Tibial nerve (tissue), 4 donors: ENCODE results near the gene ISYNA1. TPM values are rescaled to one million over a fixed set of nuclear protein-coding genes. Genes with fewer than 3 reads are reported as not detected.
A peak's percentile ranks its signal among the peaks of the same experiment; 100 is the strongest.

ENCODE experiments used
- DNase-seq, 2 donors: peaks; one replicate each; pipeline ENCODE4 v3.0.0-alpha.2; 2019; ENCODE audit warnings: low spot score in 2 of 2
- H3K27ac ChIP-seq, 4 donors: fragments of 200-600 bp; sonication (generic) in 3 of 4; one replicate each; pipeline ENCODE4 v1.5.1; 2017 to 2019; ENCODE audit warnings: mild to moderate bottlenecking in 1 of 4
- H3K27me3 ChIP-seq, 2 donors: fragments of 200-600 bp; sonication (generic) in 1 of 2; one replicate each; pipeline versions ENCODE4 v1.5.1 to v1.6.0; 2017 to 2019
- H3K36me3 ChIP-seq, 3 donors: fragments of 200-600 bp; sonication (generic); one replicate each; pipeline ENCODE4 v1.5.1; 2018 to 2019
- H3K4me1 ChIP-seq, 4 donors: fragments of 200-600 bp; sonication (generic) in 3 of 4; one replicate each; pipeline ENCODE4 v1.5.1; 2017 to 2019
- H3K4me3 ChIP-seq, 4 donors: fragments of 200-600 bp; sonication (generic) in 3 of 4; one replicate each; pipeline ENCODE4 v1.5.1; 2017 to 2019; ENCODE audit warnings: mild to moderate bottlenecking in 1 of 4, moderate library complexity in 1 of 4
- H3K9me3 ChIP-seq, 4 donors: fragments of 200-600 bp; sonication (generic) in 3 of 4; one replicate each; pipeline ENCODE4 v1.5.1; 2017 to 2019
- EP300 ChIP-seq, 2 donors: sonication (generic); formaldehyde crosslinking; IDR thresholded peaks; one replicate each; pipeline ENCODE4 v1.6.1; 2017; ENCODE audit warnings: antibody characterized with exemption in 2 of 2, mild to moderate bottlenecking in 1 of 2
- POLR2A ChIP-seq, 2 donors: fragments of 450-650 bp; IDR thresholded peaks; one replicate each; pipeline ENCODE4 v1.6.1; 2017; ENCODE audit warnings: antibody characterized with exemption in 2 of 2, mild to moderate bottlenecking in 2 of 2, moderate library complexity in 2 of 2
- WGBS, 2 donors: methylation state at CpG; one replicate each; pipeline ENCODE4 v1.1.5; 2018; 5-methylcytosine and 5-hydroxymethylcytosine counted together
- total RNA-seq, 4 donors: library from RNA; depleted of rRNA; stranded (reverse); fragments of >200 nt; gene quantifications; one replicate each; pipeline ENCODE4 v1.1.0, GENCODE V29; 2016
- TF ChIP-seq, protein P1 (sequence below), 5 experiments: fragments of 200-600 bp in 3 of 5; fragments of 450-650 bp in 2 of 5; sonication (generic) in 3 of 5; IDR thresholded peaks; one replicate each; pipeline ENCODE4 v1.5.1; 2016 to 2019; ENCODE audit warnings: antibody characterized with exemption in 5 of 5, mild to moderate bottlenecking in 3 of 5, moderate library complexity in 2 of 5

The ISYNA1 gene
- total RNA-seq, 4 donors from 2014 or later, result 43.5 to 82.2 (median 52.4) TPM

DNA sequence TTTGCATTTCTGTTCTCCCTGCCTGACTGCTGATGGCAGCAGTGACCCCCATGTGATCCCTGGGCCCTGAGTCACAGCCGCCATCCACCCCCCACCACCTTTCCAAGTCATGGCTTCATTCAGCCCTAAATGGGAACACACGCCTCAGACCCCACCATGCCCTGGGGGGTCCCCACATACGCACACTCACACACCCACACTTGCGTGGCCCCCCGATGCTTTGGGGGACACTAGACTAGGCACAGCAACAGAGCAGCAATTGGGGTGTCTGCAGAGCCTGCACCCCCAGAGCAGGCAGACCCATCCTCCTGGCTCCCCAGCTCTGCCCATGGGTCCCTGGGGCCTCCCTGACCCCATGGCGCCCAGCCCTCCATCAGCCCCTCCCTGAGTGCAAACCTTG, 5.5 kb upstream of the ISYNA1 start:
- Histone ChIP-seq H3K4me1 (peaks cover 0 to 33% (median 5%) of the 10 kb centered on the region in 4 donors), H3K27ac (peak overlapping the region in 3 of 4 donors; percentile 38 to 62 (median 53)), H3K4me3 (no peak overlapping the region), H3K27me3 (no peaks in the 10 kb centered on the region), H3K36me3 (peaks cover 0 to 49% (median 25%) of the 10 kb centered on the region in 3 donors), H3K9me3 (no peaks in the 10 kb centered on the region)
- no peak for TF ChIP-seq EP300 (IDR thresholded peaks at IDR 0.05)
- 77 to 82% methylated on average over 6 of the region's 6 CpGs for WGBS, 2 donors
- DNase-seq, result no peak

DNA sequence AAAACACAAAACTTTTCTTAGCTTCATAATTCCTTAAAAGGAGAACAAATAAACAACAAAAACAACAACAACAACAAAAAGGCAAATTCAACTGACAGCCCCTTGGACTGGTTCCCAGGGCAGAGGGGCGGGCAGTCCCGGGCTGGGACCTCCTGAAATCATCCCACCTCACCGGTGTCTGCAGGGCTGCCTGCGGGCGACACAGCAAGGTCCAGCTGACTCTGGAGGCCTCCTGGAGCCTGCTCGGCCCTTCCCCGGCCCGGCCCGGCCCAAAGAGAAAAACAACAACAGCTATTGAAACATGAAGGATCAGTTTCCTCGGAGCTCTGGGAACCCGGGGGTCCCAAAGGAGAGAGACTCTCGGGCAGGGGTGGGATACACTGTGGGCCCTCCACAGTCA, 5.0 kb upstream of the ISYNA1 start:
- WGBS, 2 donors, result 29 to 35% methylated on average over 12 of the region's 12 CpGs
- no peak overlapping the region for H3K4me3 ChIP-seq
- H3K9me3 ChIP-seq, result no peaks in the 10 kb centered on the region
- no peak for DNase-seq
- H3K4me1 ChIP-seq, result peaks cover 0 to 38% (median 7%) of the 10 kb centered on the region in 4 donors
- peak overlapping the region in 3 of 4 donors; percentile 38 to 62 (median 53) for H3K27ac ChIP-seq
- no peaks in the 10 kb centered on the region for H3K27me3 ChIP-seq
- TF ChIP-seq EP300 (IDR thresholded peaks at IDR 0.05) (no peak), POLR2A (IDR thresholded peaks at IDR 0.05) (no peak)
- TF ChIP-seq, protein P1, sequence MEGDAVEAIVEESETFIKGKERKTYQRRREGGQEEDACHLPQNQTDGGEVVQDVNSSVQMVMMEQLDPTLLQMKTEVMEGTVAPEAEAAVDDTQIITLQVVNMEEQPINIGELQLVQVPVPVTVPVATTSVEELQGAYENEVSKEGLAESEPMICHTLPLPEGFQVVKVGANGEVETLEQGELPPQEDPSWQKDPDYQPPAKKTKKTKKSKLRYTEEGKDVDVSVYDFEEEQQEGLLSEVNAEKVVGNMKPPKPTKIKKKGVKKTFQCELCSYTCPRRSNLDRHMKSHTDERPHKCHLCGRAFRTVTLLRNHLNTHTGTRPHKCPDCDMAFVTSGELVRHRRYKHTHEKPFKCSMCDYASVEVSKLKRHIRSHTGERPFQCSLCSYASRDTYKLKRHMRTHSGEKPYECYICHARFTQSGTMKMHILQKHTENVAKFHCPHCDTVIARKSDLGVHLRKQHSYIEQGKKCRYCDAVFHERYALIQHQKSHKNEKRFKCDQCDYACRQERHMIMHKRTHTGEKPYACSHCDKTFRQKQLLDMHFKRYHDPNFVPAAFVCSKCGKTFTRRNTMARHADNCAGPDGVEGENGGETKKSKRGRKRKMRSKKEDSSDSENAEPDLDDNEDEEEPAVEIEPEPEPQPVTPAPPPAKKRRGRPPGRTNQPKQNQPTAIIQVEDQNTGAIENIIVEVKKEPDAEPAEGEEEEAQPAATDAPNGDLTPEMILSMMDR (IDR thresholded peaks at IDR 0.05), result no peak
- H3K36me3 ChIP-seq, result peaks cover 0 to 45% (median 23%) of the 10 kb centered on the region in 3 donors

DNA sequence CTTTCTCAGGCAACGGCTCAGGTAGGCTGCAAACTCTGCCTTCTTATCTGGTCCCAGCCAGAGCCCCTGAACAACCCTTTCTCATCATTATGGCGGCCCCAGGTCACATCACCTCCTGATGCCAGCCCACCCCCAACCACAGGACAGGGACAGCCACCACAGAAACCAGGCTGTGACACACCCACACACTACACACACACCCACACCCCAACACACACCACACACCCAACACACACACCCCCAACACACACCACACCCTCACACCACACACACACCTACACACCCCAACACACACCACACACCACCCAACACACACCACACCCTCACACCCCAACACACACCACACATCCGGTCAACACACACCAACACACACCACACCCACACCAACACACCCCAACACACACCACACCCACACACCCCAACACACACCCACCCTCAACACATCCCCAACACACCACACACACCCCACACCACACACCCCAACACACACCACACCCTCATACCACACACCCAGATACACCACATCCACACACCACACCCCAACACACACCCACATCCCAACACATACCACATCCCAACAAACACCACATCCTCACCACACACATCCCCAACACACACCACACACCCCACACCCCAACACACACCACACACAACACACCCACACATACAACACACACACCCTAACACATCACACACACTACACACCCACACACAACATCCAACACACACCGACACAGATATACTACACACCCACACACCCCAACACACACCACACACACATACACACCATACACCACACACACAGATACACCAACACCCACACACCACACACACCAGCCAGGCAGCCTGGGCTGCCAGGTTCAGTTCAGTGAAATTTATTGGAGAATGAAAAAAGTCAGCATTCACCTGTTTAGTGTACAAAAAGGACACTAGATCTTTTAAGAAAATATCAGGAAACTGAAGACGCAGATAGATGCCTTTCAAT, 4.2 kb upstream of the ISYNA1 start:
- H3K9me3 ChIP-seq, result no peaks in the 10 kb centered on the region
- peak overlapping the region in 3 of 4 donors; percentile 38 to 62 (median 53) for H3K27ac ChIP-seq
- no peak overlapping the region for H3K4me3 ChIP-seq
- DNase-seq, result no peak
- peaks cover 0 to 40% (median 23%) of the 10 kb centered on the region in 3 donors for H3K36me3 ChIP-seq
- peaks cover 0 to 45% (median 12%) of the 10 kb centered on the region in 4 donors for H3K4me1 ChIP-seq
- no peaks in the 10 kb centered on the region for H3K27me3 ChIP-seq
- TF ChIP-seq, protein P1 (IDR thresholded peaks at IDR 0.05), result no peak
- no peak for TF ChIP-seq EP300 (IDR thresholded peaks at IDR 0.05)
- TF ChIP-seq POLR2A (IDR thresholded peaks at IDR 0.05), result no peak
- 60 to 71% methylated on average over 5 of the region's 5 CpGs for WGBS, 2 donors

DNA sequence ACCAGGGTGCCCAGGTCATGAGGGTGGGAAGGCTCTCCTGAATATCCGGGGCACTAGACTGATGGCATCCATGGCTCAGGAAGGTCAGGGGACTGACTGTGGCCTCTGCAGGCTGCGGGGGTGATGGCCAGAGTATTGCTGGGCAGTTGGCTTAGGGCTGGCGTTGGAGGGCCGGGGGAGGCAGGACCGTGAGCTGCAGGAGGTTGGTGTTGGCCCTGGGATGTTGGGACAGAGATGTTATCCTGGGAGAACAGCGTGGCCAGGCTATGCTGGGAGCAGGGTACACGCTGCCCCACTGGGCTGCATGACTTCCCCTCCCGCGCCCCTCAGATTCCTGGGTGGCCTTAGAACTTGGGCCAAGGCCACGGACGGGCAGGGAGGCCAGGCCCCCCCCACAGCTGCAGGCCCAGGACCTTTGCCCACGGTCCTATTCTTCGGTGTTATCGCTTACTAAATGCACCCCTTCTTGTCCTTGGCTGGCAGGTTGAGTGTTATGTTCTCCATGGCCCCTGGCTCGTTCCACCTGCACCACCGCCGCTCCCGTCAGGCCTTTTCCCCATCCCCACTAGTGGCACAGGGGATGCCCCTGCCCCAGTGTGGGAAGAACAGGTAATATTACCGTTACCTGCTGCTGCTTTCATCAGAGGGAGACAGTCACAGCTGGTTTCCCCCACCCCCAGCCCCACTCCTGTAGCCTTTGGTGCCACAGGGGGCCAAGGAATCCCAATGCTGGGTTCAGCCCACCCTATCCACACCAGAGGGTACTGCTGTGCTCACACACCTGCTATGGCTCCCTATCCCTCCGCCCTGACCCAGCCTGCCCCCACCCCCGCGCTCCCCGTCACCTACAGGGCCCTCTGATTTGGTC, 3.2 kb upstream of the ISYNA1 start:
- DNase-seq, result no peak
- Histone ChIP-seq H3K4me1 (peaks cover 0 to 49% (median 19%) of the 10 kb centered on the region in 4 donors), H3K4me3 (no peak overlapping the region), H3K27me3 (no peaks in the 10 kb centered on the region), H3K27ac (no peak overlapping the region), H3K9me3 (no peaks in the 10 kb centered on the region), H3K36me3 (peaks cover 0 to 32% (median 16%) of the 10 kb centered on the region in 3 donors)
- WGBS, 2 donors, result 68 to 74% methylated on average over 22 to 23 of the region's 23 CpGs
- no peak for TF ChIP-seq POLR2A (IDR thresholded peaks at IDR 0.05)
- no peak for TF ChIP-seq EP300 (IDR thresholded peaks at IDR 0.05)
- TF ChIP-seq, protein P1 (IDR thresholded peaks at IDR 0.05), result no peak

DNA sequence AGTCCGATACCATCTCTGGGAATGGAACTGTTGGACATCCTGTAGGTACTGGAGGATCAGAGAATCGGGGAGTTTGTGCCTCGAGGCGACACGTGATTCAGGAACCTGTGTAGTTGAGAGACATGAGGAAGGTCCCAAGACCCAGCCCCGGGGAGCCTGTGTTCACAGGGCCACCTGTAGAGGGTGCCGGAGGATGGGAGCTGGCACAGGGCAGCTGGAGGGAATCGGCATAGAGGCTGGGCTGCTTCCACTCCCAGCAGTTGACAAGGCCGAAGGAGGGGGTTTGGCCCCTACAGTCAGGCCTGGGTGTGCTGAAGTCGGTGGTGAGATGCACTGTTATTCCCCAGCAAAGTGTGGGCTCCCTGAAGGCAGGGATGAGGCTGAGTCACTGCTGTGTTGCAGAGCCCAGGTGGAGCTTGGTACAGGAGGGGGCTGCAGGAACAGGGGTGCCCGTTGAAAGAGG, 2.5 kb upstream of the ISYNA1 start:
- no peak for DNase-seq
- Histone ChIP-seq H3K36me3 (peaks cover 0 to 32% (median 9%) of the 10 kb centered on the region in 3 donors), H3K4me3 (no peak overlapping the region), H3K9me3 (no peaks in the 10 kb centered on the region), H3K27me3 (no peaks in the 10 kb centered on the region), H3K4me1 (peaks cover 0 to 51% (median 19%) of the 10 kb centered on the region in 4 donors), H3K27ac (no peak overlapping the region)
- TF ChIP-seq, protein P1 (IDR thresholded peaks at IDR 0.05), result peak in 1 of 5 experiments; percentile 9
- TF ChIP-seq POLR2A (IDR thresholded peaks at IDR 0.05), result no peak
- 53 to 63% methylated on average over 10 to 11 of the region's 11 CpGs for WGBS, 2 donors
